ENCODE data around the gene RFTN2. TPM values are rescaled to one million over a fixed set of nuclear protein-coding genes. Genes with fewer than 3 reads are reported as not detected.
A peak's percentile ranks its signal among the peaks of the same experiment; 100 is the strongest.
"Not testable (repeated sequence)": the region's sequence is repeated elsewhere in the genome, so short reads cannot be mapped to it uniquely, and the experiment has no call there.

The RFTN2 gene
- total RNA-seq, 2 donors from 2014 or later: not detected

GRCh38 chr2:197578294-197578693, 97.1 kb downstream of the RFTN2 start:
- not testable (repeated sequence) for H3K4me1 Mint-ChIP-seq (ENCODE audit: low read depth); H3K27me3 Mint-ChIP-seq (ENCODE audit: low read depth); H3K27ac Mint-ChIP-seq; ATAC-seq (replicated peaks in 1 of 2); H3K9me3 Mint-ChIP-seq; H3K4me3 Mint-ChIP-seq; DNase-seq
- H3K36me3 Mint-ChIP-seq (ENCODE audit: insufficient read depth in 2 of 2): peaks cover 5 to 12% of the 10 kb centered on the region in 2 donors

GRCh38 chr2:197577446-197577845, 97.9 kb downstream of the RFTN2 start:
- H3K9me3 Mint-ChIP-seq: peaks cover 2 to 7% of the 10 kb centered on the region in 2 donors
- H3K27ac Mint-ChIP-seq: no peak overlapping the region
- H3K4me1 Mint-ChIP-seq (ENCODE audit: low read depth): no peaks in the 10 kb centered on the region
- ATAC-seq (replicated peaks in 1 of 2) (no peak), DNase-seq (no peak)
- no peak overlapping the region for H3K4me3 Mint-ChIP-seq
- H3K27me3 Mint-ChIP-seq (ENCODE audit: low read depth): no peaks in the 10 kb centered on the region
- peaks cover 11 to 18% of the 10 kb centered on the region in 2 donors for H3K36me3 Mint-ChIP-seq (ENCODE audit: insufficient read depth in 2 of 2)

DNA sequence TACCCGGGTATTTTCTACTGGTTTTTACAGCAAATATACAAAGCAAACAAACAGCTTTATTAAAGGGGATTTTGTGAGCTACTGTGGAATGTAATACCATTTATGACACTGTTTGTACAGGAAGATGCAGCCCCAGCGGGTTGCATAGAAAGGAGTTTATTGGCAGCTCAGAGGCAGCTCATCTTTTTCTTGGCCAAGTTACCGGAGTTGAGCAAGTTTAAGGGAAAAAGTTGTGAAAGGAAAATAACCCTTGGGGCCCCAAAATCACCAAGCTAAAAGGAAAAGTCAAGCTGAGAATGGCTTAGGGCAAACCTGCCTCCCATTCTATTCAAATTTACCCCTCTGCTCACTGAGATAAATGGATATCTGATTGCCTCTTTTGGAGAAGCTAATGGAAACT, 98.8 kb downstream of the RFTN2 start:
- Mint-ChIP-seq H3K27me3 (ENCODE audit: low read depth) (no peaks in the 10 kb centered on the region), H3K27ac (no peak overlapping the region), H3K36me3 (ENCODE audit: insufficient read depth in 2 of 2) (peaks cover 13 to 24% of the 10 kb centered on the region in 2 donors), H3K9me3 (peaks cover 5 to 7% of the 10 kb centered on the region in 2 donors), H3K4me1 (ENCODE audit: low read depth) (no peaks in the 10 kb centered on the region), H3K4me3 (no peak overlapping the region)
- DNase-seq (no peak), ATAC-seq (replicated peaks in 1 of 2) (no peak)

- H3K9me3 Mint-ChIP-seq: peaks cover 5 to 7% of the 10 kb centered on the region in 2 donors
- ATAC-seq (replicated peaks in 1 of 2) (no peak), DNase-seq (no peak)
- H3K27me3 Mint-ChIP-seq (ENCODE audit: low read depth): no peaks in the 10 kb centered on the region
- H3K27ac Mint-ChIP-seq: no peak overlapping the region
- no peaks in the 10 kb centered on the region for H3K4me1 Mint-ChIP-seq (ENCODE audit: low read depth)
- peaks cover 13 to 24% of the 10 kb centered on the region in 2 donors for H3K36me3 Mint-ChIP-seq (ENCODE audit: insufficient read depth in 2 of 2)
- no peak overlapping the region for H3K4me3 Mint-ChIP-seq
Measured at GRCh38 chr2:197575987-197576386, 99.4 kb downstream of the RFTN2 start.

- Mint-ChIP-seq H3K9me3 (peaks cover 5 to 7% of the 10 kb centered on the region in 2 donors), H3K4me1 (ENCODE audit: low read depth) (no peaks in the 10 kb centered on the region), H3K4me3 (no peak overlapping the region), H3K27me3 (ENCODE audit: low read depth) (no peaks in the 10 kb centered on the region), H3K27ac (no peak overlapping the region), H3K36me3 (ENCODE audit: insufficient read depth in 2 of 2) (peaks cover 13 to 24% of the 10 kb centered on the region in 2 donors)
- no peak for ATAC-seq (replicated peaks in 1 of 2)
- DNase-seq: no peak
Measured at GRCh38 chr2:197573608-197574007, 101.8 kb downstream of the RFTN2 start.

GRCh38 chr2:197571627-197572271, 103.6 kb downstream of the RFTN2 start:
- peaks cover 5 to 7% of the 10 kb centered on the region in 2 donors for H3K9me3 Mint-ChIP-seq
- H3K27me3 Mint-ChIP-seq (ENCODE audit: low read depth): no peaks in the 10 kb centered on the region
- H3K27ac Mint-ChIP-seq: no peak overlapping the region

DNA sequence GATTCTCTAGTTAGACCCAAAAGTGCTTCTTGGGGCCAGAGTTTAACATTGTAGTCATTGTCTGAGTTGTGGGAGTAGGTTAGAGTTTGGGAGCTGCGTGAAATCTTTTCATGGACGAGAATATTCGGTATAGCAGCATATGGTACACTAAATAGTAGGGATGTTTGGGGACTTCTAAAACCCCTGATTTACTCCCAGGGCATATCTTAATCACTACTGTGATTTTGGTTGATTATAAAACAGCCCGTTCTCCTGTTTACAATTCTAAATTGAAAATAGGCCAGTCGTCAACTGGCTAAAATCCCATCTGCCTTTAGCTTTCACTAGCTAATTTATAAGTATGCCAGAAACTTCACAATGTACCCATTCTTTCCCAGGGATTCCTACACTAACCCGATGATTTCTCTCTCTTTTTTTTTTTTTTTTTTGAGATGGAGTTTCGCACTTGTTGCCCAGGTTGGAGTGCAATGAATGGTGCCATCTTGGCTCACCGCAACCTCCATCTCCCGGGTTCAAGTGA, 115.2 kb downstream of the RFTN2 start:
- no peak overlapping the region for H3K27ac Mint-ChIP-seq
- peaks cover 4 to 13% of the 10 kb centered on the region in 2 donors for H3K36me3 Mint-ChIP-seq (ENCODE audit: insufficient read depth in 2 of 2)

More at GRCh38 chr2:197571627-197572271, 103.6 kb downstream of the RFTN2 start:
- no peak for DNase-seq
- Mint-ChIP-seq H3K4me3 (no peak overlapping the region), H3K4me1 (ENCODE audit: low read depth) (no peaks in the 10 kb centered on the region), H3K36me3 (ENCODE audit: insufficient read depth in 2 of 2) (peaks cover 13 to 24% of the 10 kb centered on the region in 2 donors)
- ATAC-seq (replicated peaks in 1 of 2): no peak

DNA sequence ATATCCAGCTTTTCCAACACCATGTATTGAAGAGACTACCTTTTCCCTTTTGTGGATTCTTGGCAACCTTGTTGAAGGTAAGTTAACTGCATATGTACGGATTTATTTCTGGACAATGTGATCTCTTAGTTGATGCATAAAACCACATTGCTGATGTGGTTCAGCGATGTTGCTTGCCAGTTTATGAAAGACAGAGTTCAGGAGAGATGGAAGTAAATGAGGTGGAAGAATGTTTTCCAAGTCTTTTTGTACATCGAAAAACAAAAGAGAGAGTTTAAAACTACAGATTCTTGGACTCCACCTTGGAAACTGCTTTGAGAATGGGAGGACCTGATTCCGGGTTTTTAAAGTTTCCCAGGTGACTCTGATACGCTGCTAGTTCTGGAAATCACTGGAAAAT, 115.7 kb downstream of the RFTN2 start:
- Mint-ChIP-seq H3K36me3 (ENCODE audit: insufficient read depth in 2 of 2) (peaks cover 4 to 13% of the 10 kb centered on the region in 2 donors), H3K4me1 (ENCODE audit: low read depth) (no peaks in the 10 kb centered on the region), H3K4me3 (no peak overlapping the region), H3K9me3 (peaks cover 0 to 3% of the 10 kb centered on the region in 2 donors), H3K27me3 (ENCODE audit: low read depth) (no peaks in the 10 kb centered on the region), H3K27ac (no peak overlapping the region)
- ATAC-seq (replicated peaks in 1 of 2) (no peak), DNase-seq (no peak)

More for the DNA sequence above, 115.2 kb downstream of the RFTN2 start:
- DNase-seq (no peak), ATAC-seq (replicated peaks in 1 of 2) (no peak)
- no peaks in the 10 kb centered on the region for H3K4me1 Mint-ChIP-seq (ENCODE audit: low read depth)
- H3K4me3 Mint-ChIP-seq: no peak overlapping the region
- no peaks in the 10 kb centered on the region for H3K27me3 Mint-ChIP-seq (ENCODE audit: low read depth)
- peaks cover 0 to 3% of the 10 kb centered on the region in 2 donors for H3K9me3 Mint-ChIP-seq

GRCh38 chr2:197558393-197558792, 117.0 kb downstream of the RFTN2 start:
- Mint-ChIP-seq H3K4me3 (no peak overlapping the region), H3K4me1 (ENCODE audit: low read depth) (no peaks in the 10 kb centered on the region), H3K27ac (no peak overlapping the region), H3K36me3 (ENCODE audit: insufficient read depth in 2 of 2) (peaks cover 4 to 12% of the 10 kb centered on the region in 2 donors), H3K27me3 (ENCODE audit: low read depth) (no peaks in the 10 kb centered on the region), H3K9me3 (peaks cover 0 to 3% of the 10 kb centered on the region in 2 donors)
- no peak for ATAC-seq (replicated peaks in 1 of 2)
- DNase-seq: no peak

DNA sequence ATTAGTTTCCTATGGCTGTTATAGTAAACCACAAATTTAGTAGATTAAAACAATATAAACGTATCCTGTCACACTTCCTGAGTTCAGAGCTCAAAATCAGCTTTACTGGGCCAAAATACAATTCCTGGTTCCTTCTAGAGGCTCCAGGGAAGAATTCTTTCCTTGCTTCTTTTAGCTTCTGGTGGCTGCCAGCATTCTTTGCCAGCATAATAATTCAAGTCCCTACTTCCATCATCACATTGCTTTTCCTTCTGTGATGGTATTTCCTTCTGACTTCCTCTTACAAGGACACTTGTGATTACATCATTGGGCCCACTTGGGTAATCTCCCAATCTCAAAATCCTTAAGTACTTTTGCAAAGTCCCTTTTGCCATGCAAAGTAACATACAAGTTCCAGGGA, 118.9 kb downstream of the RFTN2 start:
- ATAC-seq (replicated peaks in 1 of 2): no peak
- Mint-ChIP-seq H3K27ac (peak overlapping the region; percentile 52), H3K27me3 (ENCODE audit: low read depth) (no peaks in the 10 kb centered on the region), H3K36me3 (ENCODE audit: insufficient read depth in 2 of 2) (peaks cover 0 to 8% of the 10 kb centered on the region in 2 donors), H3K4me3 (no peak overlapping the region), H3K9me3 (no peaks in the 10 kb centered on the region), H3K4me1 (ENCODE audit: low read depth) (no peaks in the 10 kb centered on the region)
- DNase-seq: no peak

GRCh38 chr2:197555467-197555866, 119.9 kb downstream of the RFTN2 start:
- H3K27ac Mint-ChIP-seq: no peak overlapping the region

DNA sequence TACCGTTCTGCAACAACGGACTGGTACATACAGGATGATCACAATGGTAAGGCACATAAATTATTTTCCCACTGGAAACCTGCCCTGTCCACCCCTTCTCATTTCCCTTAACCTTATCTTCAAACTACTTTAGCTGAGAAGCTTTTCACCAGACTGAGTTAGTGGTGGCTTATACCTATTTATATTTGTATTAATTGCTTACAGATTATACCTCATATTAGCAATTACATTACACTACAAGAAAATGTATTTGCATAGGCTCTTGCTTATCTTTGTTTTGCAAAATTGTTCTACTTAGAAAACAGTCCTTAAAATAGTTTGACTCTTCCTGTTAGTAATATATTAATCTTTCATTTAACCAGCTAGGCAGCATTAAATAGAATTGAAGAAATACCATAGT, 124.1 kb downstream of the RFTN2 start:
- not testable (repeated sequence) for H3K27me3 Mint-ChIP-seq (ENCODE audit: low read depth); H3K27ac Mint-ChIP-seq; H3K4me1 Mint-ChIP-seq (ENCODE audit: low read depth); H3K9me3 Mint-ChIP-seq; DNase-seq; ATAC-seq (replicated peaks in 1 of 2); H3K4me3 Mint-ChIP-seq
- peaks cover 0 to 13% of the 10 kb centered on the region in 2 donors for H3K36me3 Mint-ChIP-seq (ENCODE audit: insufficient read depth in 2 of 2)

More at GRCh38 chr2:197555467-197555866, 119.9 kb downstream of the RFTN2 start:
- H3K4me3 Mint-ChIP-seq: no peak overlapping the region
- no peaks in the 10 kb centered on the region for H3K4me1 Mint-ChIP-seq (ENCODE audit: low read depth)
- ATAC-seq (replicated peaks in 1 of 2): no peak
- no peak for DNase-seq
- H3K27me3 Mint-ChIP-seq (ENCODE audit: low read depth): no peaks in the 10 kb centered on the region
- no peaks in the 10 kb centered on the region for H3K9me3 Mint-ChIP-seq
- peaks cover 0 to 6% of the 10 kb centered on the region in 2 donors for H3K36me3 Mint-ChIP-seq (ENCODE audit: insufficient read depth in 2 of 2)

DNA sequence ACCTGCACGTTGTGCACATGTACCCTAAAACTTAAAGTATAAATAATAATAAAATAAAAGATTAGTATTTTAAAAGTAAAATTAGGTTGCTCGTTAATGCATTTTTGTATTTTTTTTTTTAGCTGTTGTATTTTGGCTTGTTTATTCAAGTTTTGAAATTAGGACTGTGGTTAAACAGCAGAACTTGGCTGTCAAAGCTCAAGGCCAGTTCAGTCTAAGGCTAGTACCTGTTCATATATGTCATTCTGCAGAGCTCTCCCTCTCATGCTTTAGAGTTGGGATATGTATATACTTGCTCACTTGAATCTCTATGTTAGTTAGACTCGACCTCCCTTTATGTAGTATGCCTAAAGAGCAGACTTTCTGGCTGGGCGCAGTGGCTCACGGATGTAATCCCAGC, 126.8 kb downstream of the RFTN2 start:
- no peaks in the 10 kb centered on the region for H3K9me3 Mint-ChIP-seq
- no peak overlapping the region for H3K4me3 Mint-ChIP-seq
- peak overlapping the region; percentile 68 for H3K27ac Mint-ChIP-seq
- peaks cover 0 to 10% of the 10 kb centered on the region in 2 donors for H3K36me3 Mint-ChIP-seq (ENCODE audit: insufficient read depth in 2 of 2)
- no peak for DNase-seq
- no peaks in the 10 kb centered on the region for H3K27me3 Mint-ChIP-seq (ENCODE audit: low read depth)
- H3K4me1 Mint-ChIP-seq (ENCODE audit: low read depth): no peaks in the 10 kb centered on the region
- ATAC-seq (replicated peaks in 1 of 2): no peak
